ENCODE results near the gene TAS2R41. TPM values are rescaled to one million over a fixed set of nuclear protein-coding genes. Genes with fewer than 3 reads are reported as not detected.

TAS2R41 gene
- total and polyA plus RNA-seq, 12 donors, result 0.28 TPM; not detected in 11

DNA sequence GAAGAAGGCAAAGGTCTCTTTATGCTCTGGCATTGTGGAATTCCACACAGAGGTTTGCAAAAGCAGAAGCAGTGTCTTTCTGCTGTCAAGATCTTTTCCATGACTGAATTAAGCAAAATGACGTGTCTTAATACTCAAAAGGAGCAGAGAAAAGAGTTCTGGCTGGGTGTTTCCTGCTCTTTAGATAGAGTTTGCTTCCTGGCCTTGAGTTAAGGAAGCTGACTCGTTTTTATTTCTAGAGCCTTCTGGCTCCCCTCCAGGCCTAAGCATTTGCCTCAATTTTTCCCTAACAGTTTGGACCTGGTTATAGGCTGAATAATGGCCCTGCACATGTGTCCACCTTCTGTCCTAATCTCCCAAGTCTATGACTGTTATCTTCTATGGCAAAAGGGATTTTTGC is 21.6 kb downstream of the TAS2R41 start:
- Histone ChIP-seq H3K9me3 (replicated peaks in 1 of 3) (no peaks in the 10 kb centered on the region), H3K36me3 (replicated peaks in 1 of 2) (no peaks in the 10 kb centered on the region), H3K27me3 (no peaks in the 10 kb centered on the region), H3K4me3 (no peak overlapping the region), H3K4me1 (replicated peaks in 1 of 2) (peaks cover 0 to 14% of the 10 kb centered on the region in 2 donors), H3K27ac (peak overlapping the region in 2 of 5 donors; percentile 42 to 81)
- WGBS, 4 donors, result 7 to 13% (median 10%) methylated on average over 2 of the region's 2 CpGs
- peak; percentile 28 to 72 (median 39) for DNase-seq
- no peak for TF ChIP-seq POLR2A (IDR thresholded peaks at IDR 0.05)
- TF ChIP-seq, protein P1, sequence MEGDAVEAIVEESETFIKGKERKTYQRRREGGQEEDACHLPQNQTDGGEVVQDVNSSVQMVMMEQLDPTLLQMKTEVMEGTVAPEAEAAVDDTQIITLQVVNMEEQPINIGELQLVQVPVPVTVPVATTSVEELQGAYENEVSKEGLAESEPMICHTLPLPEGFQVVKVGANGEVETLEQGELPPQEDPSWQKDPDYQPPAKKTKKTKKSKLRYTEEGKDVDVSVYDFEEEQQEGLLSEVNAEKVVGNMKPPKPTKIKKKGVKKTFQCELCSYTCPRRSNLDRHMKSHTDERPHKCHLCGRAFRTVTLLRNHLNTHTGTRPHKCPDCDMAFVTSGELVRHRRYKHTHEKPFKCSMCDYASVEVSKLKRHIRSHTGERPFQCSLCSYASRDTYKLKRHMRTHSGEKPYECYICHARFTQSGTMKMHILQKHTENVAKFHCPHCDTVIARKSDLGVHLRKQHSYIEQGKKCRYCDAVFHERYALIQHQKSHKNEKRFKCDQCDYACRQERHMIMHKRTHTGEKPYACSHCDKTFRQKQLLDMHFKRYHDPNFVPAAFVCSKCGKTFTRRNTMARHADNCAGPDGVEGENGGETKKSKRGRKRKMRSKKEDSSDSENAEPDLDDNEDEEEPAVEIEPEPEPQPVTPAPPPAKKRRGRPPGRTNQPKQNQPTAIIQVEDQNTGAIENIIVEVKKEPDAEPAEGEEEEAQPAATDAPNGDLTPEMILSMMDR (IDR thresholded peaks at IDR 0.05), result no peak
- intact Hi-C loops (cut with DNase I), result no loop called here

DNA sequence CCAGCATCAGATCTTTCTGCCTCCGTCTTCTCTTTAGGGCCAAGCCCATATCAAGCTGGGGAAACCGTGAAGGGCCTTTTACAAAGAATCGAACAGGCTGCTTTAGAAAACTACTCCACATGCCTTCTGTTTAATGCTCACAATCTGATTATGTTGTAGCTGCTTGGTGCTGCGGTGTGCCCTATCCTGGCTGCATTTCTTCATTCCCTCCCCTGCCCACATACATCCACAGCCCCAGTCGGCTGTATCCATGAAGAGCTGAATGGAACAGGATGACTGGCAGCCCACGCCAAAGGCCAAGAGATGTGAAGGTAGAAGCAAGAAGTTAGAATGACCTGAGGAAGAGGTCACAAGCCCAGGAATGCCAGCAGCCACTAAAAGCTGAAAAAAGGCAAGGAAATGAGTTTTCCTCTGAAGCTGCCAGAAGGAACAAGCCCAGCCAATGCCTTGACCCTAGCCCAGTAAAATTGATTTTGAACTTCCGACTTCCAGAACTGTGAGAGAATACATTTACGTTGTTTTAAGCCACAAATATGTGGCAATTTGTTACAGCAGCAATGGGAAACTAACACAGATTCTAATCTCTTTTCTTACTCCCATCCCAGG is 22.2 kb downstream of the TAS2R41 start:
- intact Hi-C loops (cut with DNase I), result no loop called here
- peak overlapping the region in 2 of 5 donors; percentile 38 to 81 for H3K27ac ChIP-seq
- H3K36me3 ChIP-seq (replicated peaks in 1 of 2), result no peaks in the 10 kb centered on the region
- H3K27me3 ChIP-seq, result no peaks in the 10 kb centered on the region
- no peak overlapping the region for H3K4me3 ChIP-seq
- no peak for TF ChIP-seq POLR2A (IDR thresholded peaks at IDR 0.05)
- TF ChIP-seq, protein P1 (IDR thresholded peaks at IDR 0.05), result no peak
- no peak for DNase-seq
- H3K4me1 ChIP-seq (replicated peaks in 1 of 2), result peaks cover 0 to 14% of the 10 kb centered on the region in 2 donors
- no peaks in the 10 kb centered on the region for H3K9me3 ChIP-seq (replicated peaks in 1 of 3)
- WGBS, 4 donors, result 58 to 83% (median 72%) methylated on average over 8 of the region's 8 CpGs

DNA sequence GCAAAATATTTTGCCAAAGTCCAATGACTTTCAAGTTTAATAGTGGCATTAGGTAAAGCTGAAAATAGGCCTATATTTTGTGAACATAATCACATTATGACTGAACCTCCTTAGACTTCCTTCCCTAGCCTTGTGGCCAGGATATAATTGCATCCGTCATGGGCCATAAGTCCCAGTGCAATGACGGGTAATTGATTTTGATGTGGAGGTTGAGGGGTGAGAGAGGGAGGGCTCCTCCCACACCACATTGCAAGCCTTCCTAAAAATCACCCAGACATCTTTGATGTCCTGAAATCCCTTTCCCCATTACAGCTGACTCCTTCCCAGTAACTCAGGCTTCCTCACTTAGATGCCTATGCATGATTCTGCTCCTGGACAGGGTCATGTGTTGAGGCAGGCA is 25.6 kb downstream of the TAS2R41 start:
- Histone ChIP-seq H3K9me3 (replicated peaks in 1 of 3) (no peaks in the 10 kb centered on the region), H3K4me1 (replicated peaks in 1 of 2) (peaks cover 0 to 14% of the 10 kb centered on the region in 2 donors), H3K27me3 (no peaks in the 10 kb centered on the region), H3K36me3 (replicated peaks in 1 of 2) (no peaks in the 10 kb centered on the region), H3K27ac (no peak overlapping the region), H3K4me3 (no peak overlapping the region)
- TF ChIP-seq, protein P1 (IDR thresholded peaks at IDR 0.05), result no peak
- TF ChIP-seq POLR2A (IDR thresholded peaks at IDR 0.05), result no peak
- intact Hi-C loops (cut with DNase I), result no loop called here
- WGBS, 4 donors, result 57 to 77% (median 70%) methylated on average over 2 of the region's 2 CpGs
- DNase-seq, result no peak

DNA sequence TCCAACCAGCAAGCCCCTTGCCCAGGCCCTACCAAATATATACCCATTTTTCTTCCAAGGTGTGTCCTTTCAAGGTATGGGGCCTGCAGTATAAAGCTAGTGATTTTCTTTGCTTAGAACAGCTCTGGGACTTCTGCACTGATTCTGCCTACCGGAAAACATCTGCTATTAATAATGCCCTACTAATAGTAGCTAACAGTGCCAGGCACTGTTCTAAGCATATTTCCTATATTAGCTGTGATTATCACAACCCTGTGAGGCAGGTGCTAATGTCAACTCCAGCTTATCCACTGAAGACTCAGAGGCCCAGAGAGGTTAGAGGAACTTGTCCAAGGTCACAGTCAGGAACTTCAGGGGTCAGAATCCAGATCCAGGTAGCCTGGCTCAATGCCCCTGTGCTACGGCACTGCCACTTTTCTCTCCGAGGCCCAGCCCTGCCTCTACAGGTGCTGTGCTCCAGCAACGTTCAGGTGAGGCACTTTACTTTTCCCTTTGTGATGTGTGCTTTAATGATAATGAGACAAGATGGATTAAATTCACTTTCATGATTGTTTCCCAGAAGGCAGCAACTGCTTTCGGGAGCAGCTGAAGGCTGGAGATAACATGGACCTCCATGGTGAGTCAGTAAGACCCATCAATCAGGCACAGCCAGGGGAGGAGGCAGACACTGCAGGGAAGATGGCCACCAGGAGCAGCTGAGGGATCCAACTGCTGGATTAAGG is 26.7 kb downstream of the TAS2R41 start:
- H3K27ac ChIP-seq, result no peak overlapping the region
- no peaks in the 10 kb centered on the region for H3K9me3 ChIP-seq (replicated peaks in 1 of 3)
- no peaks in the 10 kb centered on the region for H3K36me3 ChIP-seq (replicated peaks in 1 of 2)
- no peaks in the 10 kb centered on the region for H3K27me3 ChIP-seq
- no peak for TF ChIP-seq POLR2A (IDR thresholded peaks at IDR 0.05)
- TF ChIP-seq, protein P1 (IDR thresholded peaks at IDR 0.05), result no peak
- DNase-seq, result no peak
- 71 to 83% (median 75%) methylated on average over 3 to 5 of the region's 5 CpGs for WGBS, 4 donors
- no peak overlapping the region for H3K4me3 ChIP-seq
- intact Hi-C loops (cut with DNase I), result no loop called here
- peaks cover 0 to 6% of the 10 kb centered on the region in 2 donors for H3K4me1 ChIP-seq (replicated peaks in 1 of 2)
